IMR-90 (cell line): Measurements from ENCODE around the gene SRMS. TPM values are rescaled to one million over a fixed set of nuclear protein-coding genes. Genes with fewer than 3 reads are reported as not detected.

Source experiments
- ATAC-seq: fragments of 200-7000 bp; cut with Tn5 transposase; 2 replicates; pipeline ENCODE4 v1.9.1; 2020; ENCODE audit warnings: low read depth, mild to moderate bottlenecking, moderate library complexity
- BruUV-seq: library from RNA; stranded (reverse); fragments of 400-500 nt; replicated peaks from 2 replicates; lab custom pipeline; 2021; lab: Mats Ljungman, UMichigan
- CTCF ChIA-PET: fragments of 300-600 bp; formaldehyde crosslinking; extraction: SDS; loops from one replicate; lab custom pipeline; 2021; ENCODE audit warnings: antibody characterized with exemption; lab: Yijun Ruan, JAX
- POLR2A ChIA-PET: fragments of 300-600 bp; sonication (Branson Sonifier 250); formaldehyde crosslinking; loops from one replicate; lab custom pipeline; 2022; ENCODE audit warnings: antibody characterized with exemption; ENCODE audit not compliant: unreplicated experiment; lab: Charles Lee
- DNase-seq: peaks from one replicate; pipeline ENCODE4 v3.0.0; 2013
- H2AFZ ChIP-seq: replicated peaks from 2 replicates; pipeline ENCODE3; 2013; ENCODE audit warnings: low read length, mild to moderate bottlenecking; ENCODE audit not compliant: poor library complexity
- H2AK5ac ChIP-seq: 2 replicates; pipeline ENCODE4 v1.6.1; 2013; ENCODE audit warnings: low read depth, low read length, inconsistent platforms
- H2AK9ac ChIP-seq: replicated peaks from 2 replicates; pipeline ENCODE3; 2013; ENCODE audit warnings: mild to moderate bottlenecking, low read depth, low read length, moderate library complexity; ENCODE audit not compliant: poor library complexity
- H2BK120ac ChIP-seq: 2 replicates; pipeline ENCODE4 v1.6.1; 2013; ENCODE audit warnings: low read depth, low read length, inconsistent platforms
- H2BK15ac ChIP-seq: 3 replicates; pipeline ENCODE4 v1.6.1; 2013; ENCODE audit warnings: low read depth, low read length, inconsistent platforms
- H2BK20ac ChIP-seq: 2 replicates; pipeline ENCODE4 v1.6.1; 2013; ENCODE audit warnings: low read depth, mild to moderate bottlenecking, inconsistent platforms, low read length, moderate library complexity
- H2BK5ac ChIP-seq: 2 replicates; pipeline ENCODE4 v1.6.1; 2013; ENCODE audit warnings: mild to moderate bottlenecking, low read depth, low read length, inconsistent platforms; ENCODE audit not compliant: poor library complexity, severe bottlenecking
- H3K14ac ChIP-seq: replicated peaks from 2 replicates; pipeline ENCODE4 v1.6.1; 2013; ENCODE audit warnings: low read depth, low read length, inconsistent platforms
- H3K18ac ChIP-seq: 2 replicates; pipeline ENCODE4 v1.6.1; 2013; ENCODE audit warnings: low read depth, low read length, control low read depth
- H3K23ac ChIP-seq: 2 replicates; pipeline ENCODE4 v1.6.1; 2013; ENCODE audit warnings: low read depth, low read length, inconsistent platforms
- H3K27ac ChIP-seq: 2 replicates; pipeline ENCODE4 v1.5.1; 2013; ENCODE audit warnings: mild to moderate bottlenecking, control low read depth, low read length; ENCODE audit not compliant: insufficient read depth
- H3K27me3 ChIP-seq: 2 replicates; pipeline ENCODE4 v1.6.1; 2013; ENCODE audit warnings: low read length; ENCODE audit not compliant: control insufficient read depth, insufficient read depth
- H3K36me3 ChIP-seq: 2 replicates; pipeline ENCODE4 v1.6.1; 2013; ENCODE audit warnings: low read length, mixed read lengths; ENCODE audit not compliant: control insufficient read depth, insufficient read depth
- H3K4ac ChIP-seq: 2 replicates; pipeline ENCODE4 v1.6.1; 2013; ENCODE audit warnings: low read depth, low read length, inconsistent platforms
- H3K4me1 ChIP-seq: 2 replicates; pipeline ENCODE4 v1.6.1; 2013; ENCODE audit warnings: low read length, mixed read lengths; ENCODE audit not compliant: control insufficient read depth, insufficient read depth
- H3K4me2 ChIP-seq: 2 replicates; pipeline ENCODE4 v1.6.1; 2013; ENCODE audit warnings: low read depth, mild to moderate bottlenecking, control low read depth, low read length, moderate library complexity
- H3K4me3 ChIP-seq: 2 replicates; pipeline ENCODE4 v1.5.1; 2013; ENCODE audit warnings: low read depth, mild to moderate bottlenecking, control low read depth, low read length, moderate library complexity; ENCODE audit not compliant: insufficient read depth
- H3K56ac ChIP-seq: 2 replicates; pipeline ENCODE4 v1.6.1; 2013; ENCODE audit warnings: low read length, inconsistent platforms; ENCODE audit not compliant: insufficient read depth; ENCODE audit errors: extremely low read depth
- H3K79me1 ChIP-seq, 2 experiments: 2 replicates each; pipeline ENCODE4 v1.6.1; 2013; ENCODE audit warnings: low read length in 2 of 2, inconsistent platforms in 1 of 2, low read depth in 1 of 2
- H3K9ac ChIP-seq: 2 replicates; pipeline ENCODE4 v1.6.1; 2013; ENCODE audit warnings: low read depth, low read length, control low read depth
- H3K9me1 ChIP-seq: 2 replicates; pipeline ENCODE4 v1.6.1; 2013; ENCODE audit warnings: low read length, inconsistent platforms; ENCODE audit not compliant: insufficient read depth
- H3K9me3 ChIP-seq: 2 replicates; pipeline ENCODE4 v1.6.1; 2013; ENCODE audit warnings: low read length; ENCODE audit not compliant: control insufficient read depth, insufficient read depth
- H4K20me1 ChIP-seq: 2 replicates; pipeline ENCODE4 v1.6.1; 2013; ENCODE audit warnings: low read length, inconsistent platforms; ENCODE audit not compliant: insufficient read depth
- H4K5ac ChIP-seq: 2 replicates; pipeline ENCODE4 v1.6.1; 2013; ENCODE audit warnings: mild to moderate bottlenecking, low read depth, low read length, control low read depth
- H4K8ac ChIP-seq, 2 experiments: 2 replicates each; pipeline ENCODE4 v1.6.1; 2013; ENCODE audit warnings: low read depth in 2 of 2, low read length in 2 of 2, control low read depth in 1 of 2, inconsistent platforms in 1 of 2
- H4K91ac ChIP-seq: 2 replicates; pipeline ENCODE4 v1.6.1; 2013; ENCODE audit warnings: low read depth, low read length, inconsistent platforms; ENCODE audit not compliant: insufficient read depth
- BHLHE40 ChIP-seq: fragments of 150-350 bp; IDR thresholded peaks from 2 replicates; pipeline ENCODE4 v1.6.1; 2016; ENCODE audit warnings: mild to moderate bottlenecking, low read depth, low read length
- NFE2L2 ChIP-seq: fragments of 150-350 bp; IDR thresholded peaks from 2 replicates; pipeline ENCODE4 v1.6.1; 2016; ENCODE audit warnings: low read depth, mild to moderate bottlenecking, low read length
- WGBS, 2 experiments: methylation state at CpG; one replicate each; pipeline versions ENCODE4 v1.1.5 to v1.1.7; 2013; ENCODE audit warnings: missing lambda C conversion rate in 2 of 2; ENCODE audit not compliant: insufficient read length in 1 of 2; ENCODE audit errors: extremely low coverage in 2 of 2; 5-methylcytosine and 5-hydroxymethylcytosine counted together
- dilution Hi-C: fragments of 300-500 bp; cut with HindIII; formaldehyde crosslinking; loops from one replicate; pipeline ENCODE4 v1.14.3; 2018; ENCODE audit warnings: low sequenced_read_pairs; ENCODE audit not compliant: unreplicated experiment
- in situ Hi-C: fragments of 300-500 bp; cut with MboI; formaldehyde crosslinking; loops from 3 replicates; pipeline ENCODE4 v1.14.3; 2019; ENCODE audit warnings: low sequenced_read_pairs, inconsistent platforms, mixed read lengths
- intact Hi-C: fragments of 100-400 bp; cut with micrococcal nuclease; formaldehyde crosslinking; loops from 2 replicates; pipeline ENCODE4 v1.10.0; 2022
- polyA plus RNA-seq, 3 experiments: library from polyadenylated mRNA; depleted of rRNA; stranded (reverse); fragments of >200 nt; gene quantifications; 2 replicates each; pipeline ENCODE4 v1.2.3, GENCODE V29; 2012; ENCODE audit warnings: low replicate concordance in 1 of 3
- total RNA-seq: library from RNA; depleted of rRNA; stranded (reverse); fragments of >200 nt; gene quantifications from 2 replicates; pipeline ENCODE4 v1.2.3, GENCODE V29; 2012

Gene SRMS
- total and polyA plus RNA-seq, 2 of the 4 experiments (the other 2 are of a cell fraction), result not detected

DNA sequence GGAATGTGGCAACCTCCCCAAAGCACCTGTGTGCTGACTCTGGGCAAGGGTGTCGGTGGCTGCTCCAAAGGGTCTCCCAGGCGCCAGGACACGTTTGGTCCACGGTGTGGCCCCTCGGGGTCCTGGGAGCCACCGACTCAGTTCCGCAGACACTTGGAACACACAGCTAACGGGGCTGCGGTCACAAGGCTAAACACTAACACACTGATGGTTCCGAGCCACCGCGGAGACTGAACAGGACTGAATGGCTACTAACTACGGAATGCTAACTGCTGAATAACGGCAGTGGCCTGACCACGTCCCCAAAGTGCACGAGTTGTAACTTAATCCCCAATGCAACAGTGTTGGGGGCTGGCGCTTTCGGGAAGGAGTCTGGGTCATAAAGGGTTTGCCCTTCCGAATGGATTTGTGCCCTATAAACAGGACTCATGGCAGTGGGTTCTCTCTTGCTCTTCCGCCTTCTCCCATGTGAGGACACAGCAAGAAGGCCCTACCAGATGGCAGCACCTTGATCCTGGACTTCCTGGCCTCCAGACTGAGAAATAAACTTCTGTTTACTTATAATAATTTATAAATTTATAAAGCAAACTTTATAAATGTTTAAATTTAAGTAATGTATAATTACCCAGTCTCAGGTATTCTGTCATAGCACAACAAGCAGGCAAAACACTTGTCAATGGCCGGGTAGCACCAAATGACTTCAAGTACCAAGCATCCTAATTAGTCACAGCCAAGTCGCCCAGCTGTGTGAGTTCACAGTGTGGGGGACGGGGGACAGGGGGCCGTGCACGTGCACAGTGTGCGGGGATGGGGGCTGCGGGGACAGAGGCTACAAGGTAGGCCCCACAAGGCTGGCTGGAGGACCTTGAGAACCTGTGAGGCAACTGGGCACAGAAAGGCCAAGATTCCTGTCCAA lies 46.4 kb downstream of the SRMS start:
- ATAC-seq, result no peak
- Histone ChIP-seq H3K27ac (no peak overlapping the region), H3K9ac (no peak overlapping the region), H3K4ac (no peak overlapping the region), H4K20me1 (no peaks in the 10 kb centered on the region; the same call in 1 of the 2 replicates), H3K9me1 (no peaks in the 10 kb centered on the region), H2BK20ac (no peak overlapping the region), H3K56ac (no peak overlapping the region), H3K14ac (no peak overlapping the region), H2AK5ac (no peak overlapping the region), H3K23ac (no peak overlapping the region), H3K4me1 (0 out of 2 replicates have a peak, but pooled peaks cover 3% of the 10 kb centered on the region), H3K18ac (no peak overlapping the region), H3K79me1 (no peaks in the 10 kb centered on the region), H3K4me3 (no peak overlapping the region), H2AFZ (no peak overlapping the region), H2BK5ac (no peak overlapping the region), H3K4me2 (no peak overlapping the region), H3K27me3 (peaks cover 48% of the 10 kb centered on the region), H2AK9ac (no peak overlapping the region), H4K8ac (no peak overlapping the region), H2BK120ac (no peak overlapping the region), H2BK15ac (no peak overlapping the region), H3K9me3 (peaks cover 22% of the 10 kb centered on the region), H4K91ac (no peak overlapping the region), H3K36me3 (no peaks in the 10 kb centered on the region), H4K5ac (no peak overlapping the region)
- intact Hi-C loops (no loop called here), in situ Hi-C loops (no loop called here), dilution Hi-C loops (no loop called here)
- BruUV-seq, result no TSS peak
- ChIA-PET POLR2A (interaction anchor here (0.6 kb wide), 1 partner anchor 27 kb away, joined by 5 read pairs; no protein-coding TSS in a partner anchor), CTCF (no interaction called here)
- WGBS, 2 experiments, result 80% methylated on average over 8 of the region's 27 CpGs; no CpG with 5 or more reads in 1 of the 2 experiments
- peak; percentile 24; the same call in 1 of the 2 replicates for TF ChIP-seq BHLHE40
- TF ChIP-seq NFE2L2, result no peak
- DNase-seq, result no peak
